ENCODE data around the gene CASP10.

CASP10 gene

DNA sequence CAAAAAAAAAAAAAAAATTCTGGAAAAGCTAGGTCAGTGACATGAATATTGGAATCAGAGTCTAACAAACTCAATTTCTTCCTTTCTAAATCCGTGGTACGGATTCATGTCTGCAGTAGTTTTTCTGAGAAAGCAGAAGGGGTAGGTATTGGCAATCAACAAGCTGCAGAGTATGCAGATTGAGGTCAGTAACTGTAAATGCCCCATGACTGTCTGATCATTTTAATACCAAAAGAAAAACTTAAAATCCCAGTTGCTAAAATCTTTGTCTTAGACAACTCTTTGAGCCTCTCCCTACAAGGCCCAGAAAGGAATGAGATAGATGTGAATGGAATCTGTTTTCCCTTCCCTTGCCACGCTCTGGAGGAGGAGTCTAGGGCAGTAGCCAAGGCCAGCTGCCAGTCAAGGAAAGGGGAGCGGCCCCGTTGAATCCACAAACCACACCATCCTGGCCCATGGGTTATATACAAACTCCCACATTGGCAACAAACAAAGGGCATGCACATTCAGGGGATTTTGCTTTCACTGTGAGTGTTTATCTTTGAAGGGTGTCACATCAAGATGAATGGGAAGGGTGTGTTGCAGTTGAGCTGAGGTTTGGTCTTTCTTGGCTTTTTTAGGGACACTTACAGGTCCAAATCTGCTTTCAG, 71.3 kb downstream of the CASP10 start:
- Histone ChIP-seq H3K9me3 (ENCODE audit: control insufficient read depth in 2 of 2, low read length in 2 of 2) (no peaks in the 10 kb centered on the region), H3K4me1 (ENCODE audit: control insufficient read depth, insufficient read depth, low read length) (peaks cover 10% of the 10 kb centered on the region), H3K27ac (ENCODE audit: low read length) (peak overlapping the region; percentile 24), H3K9ac (ENCODE audit: low read length in 2 of 2) (peak overlapping the region in 1 of 2 donors; percentile 13), H3K4me3 (ENCODE audit: low read length in 2 of 2) (peak overlapping the region in 1 of 2 donors; percentile 29), H3K27me3 (ENCODE audit: control insufficient read depth in 1 of 2, insufficient read depth in 2 of 2, low read length in 2 of 2) (no peaks in the 10 kb centered on the region), H3K36me3 (ENCODE audit: control insufficient read depth in 2 of 2, insufficient read depth in 2 of 2, low read length in 2 of 2) (no peaks in the 10 kb centered on the region)

GRCh38 chr2:201255408-201256033, 72.6 kb downstream of the CASP10 start:
- H3K9ac ChIP-seq (ENCODE audit: low read length in 2 of 2), result no peak overlapping the region
- H3K27ac ChIP-seq (ENCODE audit: low read length), result no peak overlapping the region
- no peaks in the 10 kb centered on the region for H3K9me3 ChIP-seq (ENCODE audit: control insufficient read depth in 2 of 2, low read length in 2 of 2)
- peaks cover 10% of the 10 kb centered on the region for H3K4me1 ChIP-seq (ENCODE audit: control insufficient read depth, insufficient read depth, low read length)
- H3K27me3 ChIP-seq (ENCODE audit: control insufficient read depth in 1 of 2, insufficient read depth in 2 of 2, low read length in 2 of 2), result no peaks in the 10 kb centered on the region
- no peak overlapping the region for H3K4me3 ChIP-seq (ENCODE audit: low read length in 2 of 2)
- H3K36me3 ChIP-seq (ENCODE audit: control insufficient read depth in 2 of 2, insufficient read depth in 2 of 2, low read length in 2 of 2), result no peaks in the 10 kb centered on the region

- H3K4me3 ChIP-seq (ENCODE audit: low read length in 2 of 2), result no peak overlapping the region
- H3K9ac ChIP-seq (ENCODE audit: low read length in 2 of 2), result no peak overlapping the region
- no peaks in the 10 kb centered on the region for H3K36me3 ChIP-seq (ENCODE audit: control insufficient read depth in 2 of 2, insufficient read depth in 2 of 2, low read length in 2 of 2)
- H3K9me3 ChIP-seq (ENCODE audit: control insufficient read depth in 2 of 2, low read length in 2 of 2), result no peaks in the 10 kb centered on the region
- no peaks in the 10 kb centered on the region for H3K27me3 ChIP-seq (ENCODE audit: control insufficient read depth in 1 of 2, insufficient read depth in 2 of 2, low read length in 2 of 2)
- H3K27ac ChIP-seq (ENCODE audit: low read length), result no peak overlapping the region
- peaks cover 10% of the 10 kb centered on the region for H3K4me1 ChIP-seq (ENCODE audit: control insufficient read depth, insufficient read depth, low read length)
Observed at GRCh38 chr2:201256082-201256481, 73.1 kb downstream of the CASP10 start.

GRCh38 chr2:201257381-201257955, 74.5 kb downstream of the CASP10 start:
- no peaks in the 10 kb centered on the region for H3K36me3 ChIP-seq (ENCODE audit: control insufficient read depth in 2 of 2, insufficient read depth in 2 of 2, low read length in 2 of 2)
- peak overlapping the region; percentile 67 to 92 for H3K9ac ChIP-seq (ENCODE audit: low read length in 2 of 2)
- H3K27me3 ChIP-seq (ENCODE audit: control insufficient read depth in 1 of 2, insufficient read depth in 2 of 2, low read length in 2 of 2), result no peaks in the 10 kb centered on the region
- H3K4me3 ChIP-seq (ENCODE audit: low read length in 2 of 2), result peak overlapping the region; percentile 81 to 95
- H3K27ac ChIP-seq (ENCODE audit: low read length), result peak overlapping the region; percentile 66
- peaks cover 10% of the 10 kb centered on the region for H3K4me1 ChIP-seq (ENCODE audit: control insufficient read depth, insufficient read depth, low read length)
- no peaks in the 10 kb centered on the region for H3K9me3 ChIP-seq (ENCODE audit: control insufficient read depth in 2 of 2, low read length in 2 of 2)

DNA sequence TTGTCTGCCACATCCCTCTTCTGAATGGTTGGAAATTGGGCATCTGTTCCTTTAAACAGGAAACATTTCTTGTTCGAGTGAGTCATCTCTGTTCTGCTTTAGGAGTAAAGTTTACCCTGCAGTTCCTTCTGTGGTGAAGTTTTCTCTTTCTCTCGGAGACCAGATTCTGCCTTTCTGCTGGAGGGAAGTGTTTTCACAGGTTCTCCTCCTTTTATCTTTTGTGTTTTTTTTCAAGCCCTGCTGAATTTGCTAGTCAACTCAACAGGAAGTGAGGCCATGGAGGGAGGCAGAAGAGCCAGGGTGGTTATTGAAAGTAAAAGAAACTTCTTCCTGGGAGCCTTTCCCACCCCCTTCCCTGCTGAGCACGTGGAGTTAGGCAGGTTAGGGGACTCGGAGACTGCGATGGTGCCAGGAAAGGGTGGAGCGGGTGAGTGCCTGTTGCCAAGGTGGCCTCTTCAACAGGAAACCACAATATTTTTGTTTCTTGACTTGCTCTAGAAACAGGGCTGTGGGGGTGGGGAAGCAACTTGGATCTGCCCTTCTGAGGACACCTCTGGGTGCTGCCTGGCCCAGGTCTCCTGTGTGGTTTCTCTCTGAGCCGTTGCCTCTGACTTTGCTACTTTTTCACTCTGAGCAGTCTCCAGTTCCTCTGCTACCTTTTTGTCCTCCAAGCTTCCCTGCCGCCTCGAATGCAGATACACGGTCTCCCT, 75.2 kb downstream of the CASP10 start:
- H3K36me3 ChIP-seq (ENCODE audit: control insufficient read depth in 2 of 2, insufficient read depth in 2 of 2, low read length in 2 of 2), result no peaks in the 10 kb centered on the region
- peak overlapping the region; percentile 66 for H3K27ac ChIP-seq (ENCODE audit: low read length)
- peaks cover 10% of the 10 kb centered on the region for H3K4me1 ChIP-seq (ENCODE audit: control insufficient read depth, insufficient read depth, low read length)
- H3K27me3 ChIP-seq (ENCODE audit: control insufficient read depth in 1 of 2, insufficient read depth in 2 of 2, low read length in 2 of 2), result no peaks in the 10 kb centered on the region
- peak overlapping the region; percentile 81 to 95 for H3K4me3 ChIP-seq (ENCODE audit: low read length in 2 of 2)
- H3K9me3 ChIP-seq (ENCODE audit: control insufficient read depth in 2 of 2, low read length in 2 of 2), result no peaks in the 10 kb centered on the region
- H3K9ac ChIP-seq (ENCODE audit: low read length in 2 of 2), result peak overlapping the region; percentile 67 to 92

DNA sequence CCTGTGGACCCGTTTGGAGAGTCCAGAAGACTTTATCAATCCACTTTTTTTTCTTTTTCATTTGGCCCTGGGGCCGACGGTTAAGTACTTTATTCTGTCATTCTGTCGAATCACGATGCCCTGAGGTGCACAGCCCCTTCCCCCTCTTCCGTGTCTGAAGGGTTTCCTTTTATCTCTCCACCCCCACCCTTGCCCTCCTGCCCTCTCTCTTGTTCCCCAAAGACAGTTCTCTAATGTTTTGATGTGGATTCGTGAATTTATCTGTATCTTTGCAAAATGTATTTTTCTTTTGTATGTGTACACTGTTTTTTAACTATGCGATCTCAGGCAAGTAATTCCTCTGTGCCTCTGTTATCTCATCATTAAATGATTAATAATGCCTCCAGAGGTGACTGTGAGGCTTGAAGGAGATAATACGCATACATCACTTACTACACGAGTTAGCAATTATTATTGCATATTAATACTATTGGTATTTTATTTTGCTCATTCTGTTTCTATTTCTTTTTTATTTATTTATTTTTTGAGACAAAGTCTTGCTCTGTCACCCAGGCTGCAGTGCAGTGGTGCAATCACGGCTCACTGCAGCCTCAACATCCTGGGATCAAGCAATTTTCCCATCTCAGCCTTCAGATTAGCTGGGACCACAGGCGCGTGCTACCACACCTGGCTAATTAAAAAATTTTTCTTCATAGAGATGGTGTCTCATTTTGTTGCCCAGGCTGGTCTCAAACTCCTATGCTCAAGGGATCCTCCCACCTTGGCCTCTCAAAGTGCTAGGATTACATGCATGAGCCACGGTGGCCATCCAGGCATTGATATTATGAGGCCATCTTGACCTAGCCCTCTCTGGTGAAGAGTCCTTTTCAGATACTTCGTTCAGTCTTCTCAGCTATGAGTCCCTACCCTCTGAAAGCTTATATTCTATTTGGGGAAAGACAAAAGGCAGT, 76.0 kb downstream of the CASP10 start:
- Histone ChIP-seq H3K36me3 (ENCODE audit: control insufficient read depth in 2 of 2, insufficient read depth in 2 of 2, low read length in 2 of 2) (no peaks in the 10 kb centered on the region), H3K27me3 (ENCODE audit: control insufficient read depth in 1 of 2, insufficient read depth in 2 of 2, low read length in 2 of 2) (no peaks in the 10 kb centered on the region), H3K4me3 (ENCODE audit: low read length in 2 of 2) (peak overlapping the region; percentile 81 to 95), H3K4me1 (ENCODE audit: control insufficient read depth, insufficient read depth, low read length) (peaks cover 10% of the 10 kb centered on the region), H3K27ac (ENCODE audit: low read length) (peak overlapping the region; percentile 66), H3K9me3 (ENCODE audit: control insufficient read depth in 2 of 2, low read length in 2 of 2) (no peaks in the 10 kb centered on the region), H3K9ac (ENCODE audit: low read length in 2 of 2) (peak overlapping the region; percentile 67 to 92)

DNA sequence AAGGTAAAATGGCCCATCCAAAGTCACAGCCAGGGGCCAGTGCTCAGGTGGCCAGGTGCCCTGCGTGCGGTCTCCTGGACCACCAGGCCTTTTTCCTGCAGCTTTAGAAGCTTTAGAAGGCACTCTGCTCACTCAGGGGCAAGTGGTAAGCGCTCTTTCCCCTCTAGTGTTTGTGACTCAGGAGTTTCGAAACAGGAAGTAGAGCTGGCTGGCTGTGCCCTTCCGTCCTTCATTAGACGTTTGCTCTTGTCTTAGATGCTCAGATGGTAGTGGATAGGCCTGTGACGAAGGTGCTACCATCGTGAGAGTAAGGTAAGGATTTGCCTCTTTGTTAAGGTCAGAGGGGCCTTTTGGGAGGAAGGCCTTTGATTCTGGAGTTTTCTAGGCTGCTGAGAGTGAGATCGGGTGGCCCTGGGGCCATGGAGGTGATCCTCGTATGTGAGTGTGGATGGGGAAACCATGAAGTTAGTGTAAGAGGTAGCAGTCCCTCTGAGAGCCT, 77.4 kb downstream of the CASP10 start, which contains the start of gene CASP8:
Gene CASP8 (plus strand): TSS at position 235 of the 499 bp plus-strand sequence. CDS start 5,951 bp downstream, outside the sequence.
- Histone ChIP-seq H3K4me1 (ENCODE audit: control insufficient read depth, insufficient read depth, low read length) (peaks cover 4% of the 10 kb centered on the region), H3K27ac (ENCODE audit: low read length) (peak within 1 kb of the TSS; percentile 24)

DNA sequence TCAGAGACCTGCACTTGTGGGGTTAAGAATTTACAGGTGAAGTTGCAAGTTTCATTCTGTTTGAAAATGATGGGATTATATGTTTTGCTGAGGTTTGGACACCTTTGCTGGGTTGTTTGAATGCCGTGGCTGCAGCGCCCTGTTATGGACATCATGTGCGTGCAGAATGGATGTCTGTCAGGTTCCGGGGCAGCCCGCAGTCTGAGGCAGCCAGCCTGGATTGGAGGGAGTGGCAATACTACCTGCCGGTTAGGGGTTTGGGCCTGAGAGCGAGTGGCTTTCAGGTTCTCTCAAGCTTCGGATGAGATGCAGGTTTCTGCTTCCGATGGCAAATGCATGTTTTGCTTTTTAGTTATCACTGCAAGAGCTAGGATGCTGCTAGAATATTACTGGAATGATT, 78.5 kb downstream of the CASP10 start:
- H3K9ac ChIP-seq (ENCODE audit: low read length in 2 of 2), result no peak overlapping the region
- H3K36me3 ChIP-seq (ENCODE audit: control insufficient read depth in 2 of 2, insufficient read depth in 2 of 2, low read length in 2 of 2), result no peaks in the 10 kb centered on the region
- no peaks in the 10 kb centered on the region for H3K27me3 ChIP-seq (ENCODE audit: control insufficient read depth in 1 of 2, insufficient read depth in 2 of 2, low read length in 2 of 2)
- peaks cover 4% of the 10 kb centered on the region for H3K4me1 ChIP-seq (ENCODE audit: control insufficient read depth, insufficient read depth, low read length)
- H3K27ac ChIP-seq (ENCODE audit: low read length), result no peak overlapping the region
- H3K4me3 ChIP-seq (ENCODE audit: low read length in 2 of 2), result no peak overlapping the region
- H3K9me3 ChIP-seq (ENCODE audit: control insufficient read depth in 2 of 2, low read length in 2 of 2), result no peaks in the 10 kb centered on the region

More for the DNA sequence above, 77.4 kb downstream of the CASP10 start, which contains the start of gene CASP8:
- Histone ChIP-seq H3K4me3 (ENCODE audit: low read length in 2 of 2) (peak within 1 kb of the TSS in 1 of 2 donors; percentile 95), H3K9ac (ENCODE audit: low read length in 2 of 2) (peak within 1 kb of the TSS in 1 of 2 donors; percentile 23), H3K36me3 (ENCODE audit: control insufficient read depth in 2 of 2, insufficient read depth in 2 of 2, low read length in 2 of 2) (no peaks in the 10 kb centered on the region), H3K27me3 (ENCODE audit: control insufficient read depth in 1 of 2, insufficient read depth in 2 of 2, low read length in 2 of 2) (no peaks in the 10 kb centered on the region), H3K9me3 (ENCODE audit: control insufficient read depth in 2 of 2, low read length in 2 of 2) (no peaks in the 10 kb centered on the region)

GRCh38 chr2:201261906-201262305, 79.0 kb downstream of the CASP10 start:
- Histone ChIP-seq H3K9me3 (ENCODE audit: control insufficient read depth in 2 of 2, low read length in 2 of 2) (no peaks in the 10 kb centered on the region), H3K36me3 (ENCODE audit: control insufficient read depth in 2 of 2, insufficient read depth in 2 of 2, low read length in 2 of 2) (no peaks in the 10 kb centered on the region), H3K9ac (ENCODE audit: low read length in 2 of 2) (no peak overlapping the region), H3K4me3 (ENCODE audit: low read length in 2 of 2) (no peak overlapping the region), H3K4me1 (ENCODE audit: control insufficient read depth, insufficient read depth, low read length) (peaks cover 4% of the 10 kb centered on the region), H3K27me3 (ENCODE audit: control insufficient read depth in 1 of 2, insufficient read depth in 2 of 2, low read length in 2 of 2) (no peaks in the 10 kb centered on the region), H3K27ac (ENCODE audit: low read length) (no peak overlapping the region)

All from stomach smooth muscle (tissue), 2 donors.